ENCODE results near the gene PTTG1IP2. TPM values are rescaled to one million over a fixed set of nuclear protein-coding genes. Genes with fewer than 3 reads are reported as not detected.

Gene PTTG1IP2
- polyA plus RNA-seq, 2 of the 4 experiments (the other 2 are of a cell fraction): not detected

DNA sequence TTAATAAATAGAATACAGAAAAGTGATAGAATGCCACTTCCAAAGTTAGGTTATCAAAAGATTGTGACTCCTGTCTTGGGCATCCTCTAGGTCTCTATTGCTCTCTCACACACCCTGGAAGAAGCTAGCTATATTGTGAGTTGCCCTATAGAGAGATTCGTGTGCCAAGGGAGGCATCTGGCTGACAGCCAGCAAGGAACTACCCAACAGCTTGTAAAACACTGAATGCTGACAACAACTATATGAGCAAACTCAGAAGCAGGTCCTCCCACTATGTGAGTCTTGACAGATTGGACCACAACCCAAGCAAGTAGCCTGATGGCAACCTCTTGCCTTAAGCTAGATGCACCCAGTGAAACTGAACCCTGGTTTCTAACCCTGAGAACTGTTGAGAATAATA lies 71.0 kb downstream of the PTTG1IP2 start:
- H3K4me3 ChIP-seq: no peak overlapping the region
- no peak for FAIRE-seq
- no peak for ATAC-seq
- H3K27ac ChIP-seq: no peak overlapping the region
- no peak for DNase-seq (ENCODE audit: low read depth in 1 of 2, low spot score in 1 of 2)
- no peak overlapping the region for H3K4me2 ChIP-seq
- 7% methylated on average over 1 of the region's 1 CpG for WGBS (ENCODE audit: missing lambda C conversion rate)
- no peaks in the 10 kb centered on the region for H3K4me1 ChIP-seq
- TF ChIP-seq, protein P1, sequence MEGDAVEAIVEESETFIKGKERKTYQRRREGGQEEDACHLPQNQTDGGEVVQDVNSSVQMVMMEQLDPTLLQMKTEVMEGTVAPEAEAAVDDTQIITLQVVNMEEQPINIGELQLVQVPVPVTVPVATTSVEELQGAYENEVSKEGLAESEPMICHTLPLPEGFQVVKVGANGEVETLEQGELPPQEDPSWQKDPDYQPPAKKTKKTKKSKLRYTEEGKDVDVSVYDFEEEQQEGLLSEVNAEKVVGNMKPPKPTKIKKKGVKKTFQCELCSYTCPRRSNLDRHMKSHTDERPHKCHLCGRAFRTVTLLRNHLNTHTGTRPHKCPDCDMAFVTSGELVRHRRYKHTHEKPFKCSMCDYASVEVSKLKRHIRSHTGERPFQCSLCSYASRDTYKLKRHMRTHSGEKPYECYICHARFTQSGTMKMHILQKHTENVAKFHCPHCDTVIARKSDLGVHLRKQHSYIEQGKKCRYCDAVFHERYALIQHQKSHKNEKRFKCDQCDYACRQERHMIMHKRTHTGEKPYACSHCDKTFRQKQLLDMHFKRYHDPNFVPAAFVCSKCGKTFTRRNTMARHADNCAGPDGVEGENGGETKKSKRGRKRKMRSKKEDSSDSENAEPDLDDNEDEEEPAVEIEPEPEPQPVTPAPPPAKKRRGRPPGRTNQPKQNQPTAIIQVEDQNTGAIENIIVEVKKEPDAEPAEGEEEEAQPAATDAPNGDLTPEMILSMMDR (IDR thresholded peaks at IDR 0.05): no peak
- TF ChIP-seq EHMT2 (IDR thresholded peaks at IDR 0.05; ENCODE audit: low read depth): no peak
- no peak for TF ChIP-seq NR3C1 (IDR thresholded peaks at IDR 0.05)
- TF ChIP-seq, protein P2, sequence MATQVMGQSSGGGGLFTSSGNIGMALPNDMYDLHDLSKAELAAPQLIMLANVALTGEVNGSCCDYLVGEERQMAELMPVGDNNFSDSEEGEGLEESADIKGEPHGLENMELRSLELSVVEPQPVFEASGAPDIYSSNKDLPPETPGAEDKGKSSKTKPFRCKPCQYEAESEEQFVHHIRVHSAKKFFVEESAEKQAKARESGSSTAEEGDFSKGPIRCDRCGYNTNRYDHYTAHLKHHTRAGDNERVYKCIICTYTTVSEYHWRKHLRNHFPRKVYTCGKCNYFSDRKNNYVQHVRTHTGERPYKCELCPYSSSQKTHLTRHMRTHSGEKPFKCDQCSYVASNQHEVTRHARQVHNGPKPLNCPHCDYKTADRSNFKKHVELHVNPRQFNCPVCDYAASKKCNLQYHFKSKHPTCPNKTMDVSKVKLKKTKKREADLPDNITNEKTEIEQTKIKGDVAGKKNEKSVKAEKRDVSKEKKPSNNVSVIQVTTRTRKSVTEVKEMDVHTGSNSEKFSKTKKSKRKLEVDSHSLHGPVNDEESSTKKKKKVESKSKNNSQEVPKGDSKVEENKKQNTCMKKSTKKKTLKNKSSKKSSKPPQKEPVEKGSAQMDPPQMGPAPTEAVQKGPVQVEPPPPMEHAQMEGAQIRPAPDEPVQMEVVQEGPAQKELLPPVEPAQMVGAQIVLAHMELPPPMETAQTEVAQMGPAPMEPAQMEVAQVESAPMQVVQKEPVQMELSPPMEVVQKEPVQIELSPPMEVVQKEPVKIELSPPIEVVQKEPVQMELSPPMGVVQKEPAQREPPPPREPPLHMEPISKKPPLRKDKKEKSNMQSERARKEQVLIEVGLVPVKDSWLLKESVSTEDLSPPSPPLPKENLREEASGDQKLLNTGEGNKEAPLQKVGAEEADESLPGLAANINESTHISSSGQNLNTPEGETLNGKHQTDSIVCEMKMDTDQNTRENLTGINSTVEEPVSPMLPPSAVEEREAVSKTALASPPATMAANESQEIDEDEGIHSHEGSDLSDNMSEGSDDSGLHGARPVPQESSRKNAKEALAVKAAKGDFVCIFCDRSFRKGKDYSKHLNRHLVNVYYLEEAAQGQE (IDR thresholded peaks at IDR 0.05): no peak
- no peak for TF ChIP-seq HES2 (IDR thresholded peaks at IDR 0.05)
- TF ChIP-seq HMGXB4 (CRISPR knock-in tag; IDR thresholded peaks at IDR 0.05; ENCODE audit: borderline replicate concordance): no peak
- no peak for TF ChIP-seq TFCP2L1 (CRISPR knock-in tag; IDR thresholded peaks at IDR 0.05)
- TF ChIP-seq, protein P3, sequence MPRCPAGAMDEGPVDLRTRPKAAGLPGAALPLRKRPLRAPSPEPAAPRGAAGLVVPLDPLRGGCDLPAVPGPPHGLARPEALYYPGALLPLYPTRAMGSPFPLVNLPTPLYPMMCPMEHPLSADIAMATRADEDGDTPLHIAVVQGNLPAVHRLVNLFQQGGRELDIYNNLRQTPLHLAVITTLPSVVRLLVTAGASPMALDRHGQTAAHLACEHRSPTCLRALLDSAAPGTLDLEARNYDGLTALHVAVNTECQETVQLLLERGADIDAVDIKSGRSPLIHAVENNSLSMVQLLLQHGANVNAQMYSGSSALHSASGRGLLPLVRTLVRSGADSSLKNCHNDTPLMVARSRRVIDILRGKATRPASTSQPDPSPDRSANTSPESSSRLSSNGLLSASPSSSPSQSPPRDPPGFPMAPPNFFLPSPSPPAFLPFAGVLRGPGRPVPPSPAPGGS (IDR thresholded peaks at IDR 0.05): no peak
- no peak for TF ChIP-seq EP300 (IDR thresholded peaks at IDR 0.05)
- TF ChIP-seq ZFP36 (IDR thresholded peaks at IDR 0.05; ENCODE audit: borderline replicate concordance, partially characterized antibody): no peak
- TF ChIP-seq POLR2AphosphoS2 (conservative IDR thresholded peaks at IDR 0.05; ENCODE audit: low read length): no peak
- TF ChIP-seq EHF (CRISPR knock-in tag; IDR thresholded peaks at IDR 0.05): no peak
- no peak for TF ChIP-seq ATOH8 (CRISPR knock-in tag; IDR thresholded peaks at IDR 0.05; ENCODE audit: low read depth)
- ChIA-PET POLR2A (no interaction called here), CTCF (no interaction called here)
- H3K9me3 ChIP-seq: no peaks in the 10 kb centered on the region

- ATAC-seq: no peak
- no peak for TF ChIP-seq CBX8 (IDR thresholded peaks at IDR 0.05)
Measured at GRCh38 chr7:90551036-90551435, 81.6 kb downstream of the PTTG1IP2 start.

More at GRCh38 chr7:90551036-90551435, 81.6 kb downstream of the PTTG1IP2 start:
- FAIRE-seq (no peak), DNase-seq (ENCODE audit: low read depth in 1 of 2, low spot score in 1 of 2) (no peak)
- Histone ChIP-seq H3K4me1 (no peaks in the 10 kb centered on the region), H3K9me3 (no peaks in the 10 kb centered on the region), H3K4me3 (no peak overlapping the region), H3K4me2 (no peak overlapping the region), H3K27ac (no peak overlapping the region)
- 5% methylated on average over 4 of the region's 4 CpGs for WGBS (ENCODE audit: missing lambda C conversion rate)
- CTCF ChIA-PET: interaction anchor here (0.6 to 1.5 kb wide), 4 partner anchors 10 to 986 kb away, joined by 3 read pairs; no protein-coding TSS in a partner anchor
- POLR2A ChIA-PET: no interaction called here

Measured in A549 (cell line).